ENCODE results near the gene TMX2. TPM values are rescaled to one million over a fixed set of nuclear protein-coding genes. Genes with fewer than 3 reads are reported as not detected.

TMX2 gene
- total RNA-seq, 1 experiment from 2014 or later, result 93.9 TPM

DNA sequence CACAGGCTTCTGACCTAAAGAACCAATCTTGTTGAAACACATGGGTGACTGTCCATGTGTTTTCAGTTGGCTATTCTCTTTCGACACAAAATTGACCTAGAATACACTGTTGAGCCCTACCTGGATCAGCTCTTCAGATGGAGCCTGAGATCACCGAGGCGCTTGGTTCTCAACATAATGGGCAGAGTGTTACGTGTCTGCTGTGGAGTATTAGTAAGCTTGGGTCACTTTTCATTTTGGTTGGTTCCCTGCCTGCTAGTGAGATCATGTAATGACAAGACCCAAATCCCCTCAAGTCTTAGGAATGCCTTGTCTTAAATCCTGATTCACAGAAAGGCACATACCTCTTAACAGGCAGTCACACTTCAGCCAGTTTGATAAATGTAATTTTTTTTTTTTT is 9.1 kb upstream of the TMX2 start:
- CTCF ChIA-PET, result interaction anchor here (0.6 kb wide), 1 partner anchor 10 kb away, joined by 3 read pairs; no protein-coding TSS in a partner anchor
- no peak for ATAC-seq

GRCh38 chr11:57704932-57705331 is 7.5 kb upstream of the TMX2 start:
- ATAC-seq (no peak), DNase-seq (ENCODE audit: low read depth, low spot score) (no peak)
- intact Hi-C loops (cut with micrococcal nuclease), result no loop called here
- no peak overlapping the region for H3K9ac ChIP-seq (ENCODE audit: low read length)
- ChIA-PET RAD21 (ENCODE audit: low non-redundant PET in 1 of 2, low total read pairs in 2 of 2, uncharacterized antibody in 2 of 2, unreplicated experiment in 2 of 2) (no interaction called here), POLR2A (no interaction called here), CTCF (no interaction called here)
- H2AFZ ChIP-seq (ENCODE audit: low read depth, low read length, poor library complexity, severe bottlenecking), result no peak overlapping the region
- H3K36me3 ChIP-seq (ENCODE audit: control insufficient read depth in 1 of 2, insufficient read depth in 2 of 2, low read length in 2 of 2), result peaks cover 13 to 17% of the 10 kb centered on the region in 2 experiments; a peak in 3 of 4 replicates
- H3K4me2 ChIP-seq (ENCODE audit: low read length), result no peak overlapping the region
- H3K9me2 ChIP-seq (ENCODE audit: insufficient read depth), result no peaks in the 10 kb centered on the region
- no peak overlapping the region for H3K4me3 ChIP-seq (replicated peaks in 1 of 2; ENCODE audit: low read depth in 1 of 2, low read length in 2 of 2)
- H4K20me1 ChIP-seq (ENCODE audit: insufficient read depth), result no peaks in the 10 kb centered on the region
- H3K79me2 ChIP-seq (ENCODE audit: insufficient read depth, low read length), result peaks cover 17% of the 10 kb centered on the region
- H3K9me3 ChIP-seq (ENCODE audit: control insufficient read depth in 1 of 2, insufficient read depth in 1 of 2, low read depth in 1 of 2, low read length in 2 of 2), result no peaks in the 10 kb centered on the region
- BruUV-seq (replicated peaks), result no TSS peak
- no peaks in the 10 kb centered on the region for H3K4me1 ChIP-seq (ENCODE audit: control insufficient read depth in 1 of 2, insufficient read depth in 2 of 2, low read length in 2 of 2)
- H3K27ac ChIP-seq (ENCODE audit: low read depth, low read length), result no peak overlapping the region
- H3K27me3 ChIP-seq (ENCODE audit: insufficient read depth, low read length), result no peaks in the 10 kb centered on the region
- TF ChIP-seq ZNF274 (IDR thresholded peaks at IDR 0.05; ENCODE audit: low read depth, low read length) (no peak), MAX (IDR thresholded peaks at IDR 0.05) (no peak), CBX3 (IDR thresholded peaks at IDR 0.05; ENCODE audit: low read depth) (no peak), SP1 (IDR thresholded peaks at IDR 0.05; ENCODE audit: low read depth) (no peak), REST (IDR thresholded peaks at IDR 0.05; ENCODE audit: low read depth) (no peak), ZFX (IDR thresholded peaks at IDR 0.05) (no peak), YY1 (IDR thresholded peaks at IDR 0.05; ENCODE audit: extremely low read depth, insufficient replicate concordance, low read depth, low read length) (no peak), CTCF (IDR thresholded peaks at IDR 0.05 in 2 of 3, conservative IDR thresholded peaks at IDR 0.05 in 1 of 3; ENCODE audit: borderline replicate concordance in 1 of 3, insufficient read depth in 1 of 3, low read depth in 2 of 3, low read length in 2 of 3) (no peak)
- TF ChIP-seq, protein P1, sequence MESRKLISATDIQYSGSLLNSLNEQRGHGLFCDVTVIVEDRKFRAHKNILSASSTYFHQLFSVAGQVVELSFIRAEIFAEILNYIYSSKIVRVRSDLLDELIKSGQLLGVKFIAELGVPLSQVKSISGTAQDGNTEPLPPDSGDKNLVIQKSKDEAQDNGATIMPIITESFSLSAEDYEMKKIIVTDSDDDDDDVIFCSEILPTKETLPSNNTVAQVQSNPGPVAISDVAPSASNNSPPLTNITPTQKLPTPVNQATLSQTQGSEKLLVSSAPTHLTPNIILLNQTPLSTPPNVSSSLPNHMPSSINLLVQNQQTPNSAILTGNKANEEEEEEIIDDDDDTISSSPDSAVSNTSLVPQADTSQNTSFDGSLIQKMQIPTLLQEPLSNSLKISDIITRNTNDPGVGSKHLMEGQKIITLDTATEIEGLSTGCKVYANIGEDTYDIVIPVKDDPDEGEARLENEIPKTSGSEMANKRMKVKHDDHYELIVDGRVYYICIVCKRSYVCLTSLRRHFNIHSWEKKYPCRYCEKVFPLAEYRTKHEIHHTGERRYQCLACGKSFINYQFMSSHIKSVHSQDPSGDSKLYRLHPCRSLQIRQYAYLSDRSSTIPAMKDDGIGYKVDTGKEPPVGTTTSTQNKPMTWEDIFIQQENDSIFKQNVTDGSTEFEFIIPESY (IDR thresholded peaks at IDR 0.05; ENCODE audit: extremely low read depth, insufficient replicate concordance, low read length), result no peak

More for the DNA sequence above, 9.1 kb upstream of the TMX2 start:
- Histone ChIP-seq H3K4me2 (ENCODE audit: low read length) (no peak overlapping the region), H3K79me2 (ENCODE audit: insufficient read depth, low read length) (peaks cover 9% of the 10 kb centered on the region), H3K9me2 (ENCODE audit: insufficient read depth) (no peaks in the 10 kb centered on the region), H3K27me3 (ENCODE audit: insufficient read depth, low read length) (no peaks in the 10 kb centered on the region), H2AFZ (ENCODE audit: low read depth, low read length, poor library complexity, severe bottlenecking) (no peak overlapping the region), H4K20me1 (ENCODE audit: insufficient read depth) (no peaks in the 10 kb centered on the region), H3K27ac (ENCODE audit: low read depth, low read length) (no peak overlapping the region), H3K36me3 (ENCODE audit: control insufficient read depth in 1 of 2, insufficient read depth in 2 of 2, low read length in 2 of 2) (peaks cover 22 to 31% of the 10 kb centered on the region in 2 experiments), H3K9ac (ENCODE audit: low read length) (no peak overlapping the region), H3K9me3 (ENCODE audit: control insufficient read depth in 1 of 2, insufficient read depth in 1 of 2, low read depth in 1 of 2, low read length in 2 of 2) (no peaks in the 10 kb centered on the region), H3K4me3 (replicated peaks in 1 of 2; ENCODE audit: low read depth in 1 of 2, low read length in 2 of 2) (no peak overlapping the region), H3K4me1 (ENCODE audit: control insufficient read depth in 1 of 2, insufficient read depth in 2 of 2, low read length in 2 of 2) (no peaks in the 10 kb centered on the region)
- ChIA-PET RAD21 (ENCODE audit: low non-redundant PET in 1 of 2, low total read pairs in 2 of 2, uncharacterized antibody in 2 of 2, unreplicated experiment in 2 of 2) (interaction anchor here in 1 of 2 experiments (0.6 kb wide), 1 partner anchor 28 kb away, joined by 3 read pairs; no protein-coding TSS in a partner anchor), POLR2A (no interaction called here)
- TF ChIP-seq ATF3 (IDR thresholded peaks at IDR 0.05) (no peak), ZNF274 (IDR thresholded peaks at IDR 0.05; ENCODE audit: low read depth, low read length) (no peak), EZH2 (IDR thresholded peaks at IDR 0.05) (no peak)
- intact Hi-C loops (cut with micrococcal nuclease), result no loop called here
- DNase-seq (ENCODE audit: low read depth, low spot score), result no peak
- BruUV-seq (replicated peaks), result no TSS peak
